B cell (primary cell): ENCODE data around the gene WARS2. TPM values are rescaled to one million over a fixed set of nuclear protein-coding genes. Genes with fewer than 3 reads are reported as not detected.

ENCODE experiments used
- ATAC-seq: fragments of 200-7000 bp; cut with Tn5 transposase; one replicate; pipeline ENCODE4 v1.10.0; 2021; ENCODE audit warnings: low read depth, mild to moderate bottlenecking, moderate number of reproducible peaks, moderate library complexity
- CTCF ChIA-PET: fragments of 350-600 bp; sonication (Branson Sonifier 250); formaldehyde crosslinking; loops from one replicate; lab custom pipeline; 2021; ENCODE audit warnings: antibody characterized with exemption, inconsistent platforms; lab: Charles Lee
- POLR2A ChIA-PET: fragments of 350-600 bp; sonication (Branson Sonifier 250); formaldehyde crosslinking; loops from one replicate; lab custom pipeline; 2021; ENCODE audit warnings: antibody characterized with exemption; lab: Charles Lee
- DNase-seq: peaks from one replicate; pipeline ENCODE4 v3.0.0; 2013
- H2AFZ ChIP-seq: 2 replicates; pipeline ENCODE4 v1.6.1; 2012; ENCODE audit warnings: mild to moderate bottlenecking, low read depth, low read length; ENCODE audit not compliant: insufficient read depth, poor library complexity, severe bottlenecking
- H3K27ac ChIP-seq, 2 donors: 1 replicate in 1 of 2; 2 replicates in 1 of 2; pipeline ENCODE4 v1.5.1; 2012 to 2013; ENCODE audit warnings: low read length in 2 of 2, mild to moderate bottlenecking in 2 of 2, moderate library complexity in 1 of 2
- H3K27me3 ChIP-seq, 4 experiments: fragments of 200-600 bp in 1 of 4; sonication (generic) in 1 of 4; replicated peaks in 1 of 4; 1 replicate in 2 of 4; 2 replicates in 2 of 4; pipeline versions ENCODE4 v1.6.1 to v1.7.0; 2013 to 2016; ENCODE audit warnings: low read length in 3 of 4, mild to moderate bottlenecking in 2 of 4, mixed read lengths in 1 of 4, moderate library complexity in 1 of 4; ENCODE audit not compliant: insufficient read depth in 4 of 4, control insufficient read depth in 3 of 4; ENCODE audit errors: control extremely low read depth in 1 of 4
- H3K36me3 ChIP-seq, 2 experiments: replicated peaks in 1 of 2; 1 replicate in 1 of 2; 2 replicates in 1 of 2; pipeline versions ENCODE4 v1.6.1 to v1.7.1; 2013; ENCODE audit warnings: low read length in 1 of 2; ENCODE audit not compliant: insufficient read depth in 2 of 2, control insufficient read depth in 1 of 2; ENCODE audit errors: control extremely low read depth in 1 of 2, extremely low read depth in 1 of 2
- H3K4me1 ChIP-seq, 2 donors: fragments of 200-600 bp in 1 of 2; sonication (generic) in 1 of 2; 1 replicate in 1 of 2; 2 replicates in 1 of 2; pipeline versions ENCODE4 v1.5.1 to v1.6.1; 2013 to 2017; ENCODE audit warnings: low read length in 2 of 2; ENCODE audit not compliant: control insufficient read depth in 2 of 2, insufficient read depth in 2 of 2
- H3K4me2 ChIP-seq: replicated peaks from 2 replicates; pipeline ENCODE3; 2012; ENCODE audit warnings: mild to moderate bottlenecking, low read depth, low read length; ENCODE audit not compliant: poor library complexity, severe bottlenecking
- H3K4me3 ChIP-seq, 5 experiments: fragments of 200-600 bp in 1 of 5; sonication (generic) in 1 of 5; 1 replicate in 3 of 5; 2 replicates in 2 of 5; pipeline versions ENCODE4 v1.5.1 to v1.7.0; 2011 to 2016; ENCODE audit warnings: low read length in 4 of 5, mild to moderate bottlenecking in 4 of 5, low read depth in 2 of 5, control low read depth in 1 of 5, moderate library complexity in 1 of 5; ENCODE audit not compliant: insufficient read depth in 1 of 5; ENCODE audit errors: control extremely low read depth in 1 of 5, extremely low read depth in 1 of 5
- H3K79me2 ChIP-seq: fragments of 200-600 bp; sonication (generic); one replicate; pipeline ENCODE4 v1.6.0; 2016; ENCODE audit warnings: low read length; ENCODE audit not compliant: control insufficient read depth, insufficient read depth
- H3K9ac ChIP-seq: fragments of 200-600 bp; sonication (generic); 2 replicates; pipeline ENCODE4 v1.6.1; 2017; ENCODE audit warnings: mild to moderate bottlenecking, low read length, moderate library complexity
- H3K9me3 ChIP-seq, 3 donors: one replicate each; pipeline versions ENCODE4 v1.6.1 to v1.7.1; 2013; ENCODE audit warnings: low read length in 2 of 3; ENCODE audit not compliant: control insufficient read depth in 2 of 3, insufficient read depth in 1 of 3; ENCODE audit errors: control extremely low read depth in 1 of 3
- H4K20me1 ChIP-seq: 2 replicates; pipeline ENCODE4 v1.6.0; 2012; ENCODE audit warnings: mild to moderate bottlenecking, low read length; ENCODE audit not compliant: insufficient read depth, control insufficient read depth, poor library complexity, severe bottlenecking
- H3K27ac Mint-ChIP-seq: one replicate; pipeline ENCODE4 v1.8.0; 2021; ENCODE audit warnings: mixed read lengths
- H3K27me3 Mint-ChIP-seq: one replicate; pipeline ENCODE4 v1.8.0; 2021; ENCODE audit warnings: mixed read lengths
- H3K4me1 Mint-ChIP-seq: one replicate; pipeline ENCODE4 v1.8.0; 2021; ENCODE audit warnings: mixed read lengths
- H3K4me3 Mint-ChIP-seq: one replicate; pipeline ENCODE4 v1.8.0; 2021; ENCODE audit warnings: mixed read lengths
- H3K9me3 Mint-ChIP-seq: one replicate; pipeline ENCODE4 v1.8.0; 2022; ENCODE audit warnings: mixed read lengths; ENCODE audit not compliant: insufficient read depth
- EZH2 ChIP-seq: IDR thresholded peaks from 2 replicates; pipeline ENCODE4 v1.6.1; 2012; ENCODE audit warnings: borderline replicate concordance, low read depth, mild to moderate bottlenecking, moderate library complexity, low read length; ENCODE audit not compliant: insufficient read depth, poor library complexity, severe bottlenecking
- WGBS: methylation state at CpG from one replicate; pipeline ENCODE4 v1.1.5; 2013; ENCODE audit warnings: missing lambda C conversion rate; ENCODE audit not compliant: insufficient coverage; 5-methylcytosine and 5-hydroxymethylcytosine counted together
- intact Hi-C: fragments of 100-400 bp; cut with micrococcal nuclease; formaldehyde crosslinking; loops from one replicate; pipeline ENCODE4 v1.10.0; 2022
- polyA plus RNA-seq: library from polyadenylated mRNA; depleted of rRNA; stranded (reverse); fragments of >200 nt; gene quantifications from 2 replicates; pipeline ENCODE4 v1.2.3, GENCODE V29; 2012
- total RNA-seq, 2 donors: library from RNA; stranded (reverse); fragments of 120-200 nt in 1 of 2; gene quantifications; 1 replicate in 1 of 2; 2 replicates in 1 of 2; pipeline versions ENCODE4 v1.2.3 to v1.2.4, GENCODE V29; 2013 to 2022
- TF ChIP-seq, protein P1 (sequence below): fragments of 200-600 bp; IDR thresholded peaks from one replicate; pipeline ENCODE4 v1.8.0; 2022; ENCODE audit warnings: antibody characterized with exemption, mild to moderate bottlenecking

WARS2 gene
- total and polyA plus RNA-seq, 2 donors (not counting 1 experiment from before 2014, with no cell fraction given): 4.2 to 14.3 TPM

DNA sequence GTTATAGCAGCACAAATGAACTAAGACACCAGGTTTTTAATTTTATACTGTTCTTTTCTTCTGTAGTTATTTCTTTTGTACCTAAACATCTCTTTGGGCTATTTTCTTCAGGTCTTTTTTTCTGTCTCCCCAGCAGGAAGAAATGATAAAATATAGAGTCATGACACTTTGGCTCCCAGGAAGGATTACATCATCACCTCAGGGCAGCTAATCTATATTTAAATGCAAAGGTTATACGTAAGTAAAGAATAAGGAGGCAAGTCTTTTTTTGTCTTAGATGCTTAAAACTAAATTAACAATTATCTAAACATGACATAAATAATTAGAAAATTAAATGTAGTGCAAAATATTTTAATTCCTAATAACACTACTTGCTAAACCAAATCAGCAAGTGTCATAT lies 57.0 kb downstream of the WARS2 start:
- Mint-ChIP-seq H3K4me1 (peaks cover 11% of the 10 kb centered on the region), H3K27me3 (no peaks in the 10 kb centered on the region), H3K4me3 (no peak overlapping the region), H3K9me3 (no peaks in the 10 kb centered on the region), H3K27ac (no peak overlapping the region)
- H3K27me3 ChIP-seq: no peaks in the 10 kb centered on the region
- no peak overlapping the region for H3K4me2 ChIP-seq
- CTCF ChIA-PET: no interaction called here
- no peaks in the 10 kb centered on the region for H3K36me3 ChIP-seq
- no peak overlapping the region for H3K27ac ChIP-seq
- DNase-seq (no peak), ATAC-seq (no peak)
- H3K9ac ChIP-seq: no peak overlapping the region
- intact Hi-C loops: no loop called here
- POLR2A ChIA-PET: no interaction called here
- no CpG with 5 or more reads among the region's 1 CpG for whole genome bisulfite sequencing
- TF ChIP-seq, protein P1, sequence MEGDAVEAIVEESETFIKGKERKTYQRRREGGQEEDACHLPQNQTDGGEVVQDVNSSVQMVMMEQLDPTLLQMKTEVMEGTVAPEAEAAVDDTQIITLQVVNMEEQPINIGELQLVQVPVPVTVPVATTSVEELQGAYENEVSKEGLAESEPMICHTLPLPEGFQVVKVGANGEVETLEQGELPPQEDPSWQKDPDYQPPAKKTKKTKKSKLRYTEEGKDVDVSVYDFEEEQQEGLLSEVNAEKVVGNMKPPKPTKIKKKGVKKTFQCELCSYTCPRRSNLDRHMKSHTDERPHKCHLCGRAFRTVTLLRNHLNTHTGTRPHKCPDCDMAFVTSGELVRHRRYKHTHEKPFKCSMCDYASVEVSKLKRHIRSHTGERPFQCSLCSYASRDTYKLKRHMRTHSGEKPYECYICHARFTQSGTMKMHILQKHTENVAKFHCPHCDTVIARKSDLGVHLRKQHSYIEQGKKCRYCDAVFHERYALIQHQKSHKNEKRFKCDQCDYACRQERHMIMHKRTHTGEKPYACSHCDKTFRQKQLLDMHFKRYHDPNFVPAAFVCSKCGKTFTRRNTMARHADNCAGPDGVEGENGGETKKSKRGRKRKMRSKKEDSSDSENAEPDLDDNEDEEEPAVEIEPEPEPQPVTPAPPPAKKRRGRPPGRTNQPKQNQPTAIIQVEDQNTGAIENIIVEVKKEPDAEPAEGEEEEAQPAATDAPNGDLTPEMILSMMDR: no peak
- TF ChIP-seq EZH2: no peak
- H3K4me3 ChIP-seq: no peak overlapping the region
- no peaks in the 10 kb centered on the region for H4K20me1 ChIP-seq
- no peaks in the 10 kb centered on the region for H3K79me2 ChIP-seq
- peaks cover 0 to 4% of the 10 kb centered on the region in 2 donors for H3K4me1 ChIP-seq
- H3K9me3 ChIP-seq: no peaks in the 10 kb centered on the region
- no peak overlapping the region for H2AFZ ChIP-seq

GRCh38 chr1:119081700-119082099 lies 58.8 kb downstream of the WARS2 start:
- Mint-ChIP-seq H3K9me3 (no peaks in the 10 kb centered on the region), H3K4me3 (no peak overlapping the region), H3K4me1 (peaks cover 2% of the 10 kb centered on the region), H3K27me3 (no peaks in the 10 kb centered on the region), H3K27ac (no peak overlapping the region)
- no peak overlapping the region for H2AFZ ChIP-seq
- H3K79me2 ChIP-seq: no peaks in the 10 kb centered on the region
- no peaks in the 10 kb centered on the region for H3K27me3 ChIP-seq
- H3K4me1 ChIP-seq: peaks cover 0 to 1% of the 10 kb centered on the region in 2 donors
- no peaks in the 10 kb centered on the region for H4K20me1 ChIP-seq
- no peak for DNase-seq
- H3K4me2 ChIP-seq: no peak overlapping the region
- H3K36me3 ChIP-seq: no peaks in the 10 kb centered on the region
- H3K4me3 ChIP-seq: no peak overlapping the region
- CTCF ChIA-PET: no interaction called here
- no peak for TF ChIP-seq EZH2
- no peak overlapping the region for H3K9ac ChIP-seq
- H3K27ac ChIP-seq: no peak overlapping the region
- ATAC-seq: no peak
- H3K9me3 ChIP-seq: no peaks in the 10 kb centered on the region
- intact Hi-C loops: no loop called here
- 100% methylated on average over 1 of the region's 3 CpGs for WGBS
- POLR2A ChIA-PET: no interaction called here
